ENCODE data around the gene NUDT4.
"Not testable (repeated sequence)": the region's sequence is repeated elsewhere in the genome, so short reads cannot be mapped to it uniquely, and the experiment has no call there.

GRCh38 chr12:93399183-93399863 is 21.6 kb downstream of the NUDT4 start:
- not testable (repeated sequence) for TF ChIP-seq CHD4 (IDR thresholded peaks at IDR 0.05; ENCODE audit: borderline replicate concordance); RFX5 (IDR thresholded peaks at IDR 0.05)
